ENCODE data around the gene TMEM175. TPM values are rescaled to one million over a fixed set of nuclear protein-coding genes. Genes with fewer than 3 reads are reported as not detected.
"Not testable (repeated sequence)": the region's sequence is repeated elsewhere in the genome, so short reads cannot be mapped to it uniquely, and the experiment has no call there.

TMEM175 gene
- polyA plus RNA-seq, 3 donors, result 22.3 to 26.6 (median 25.3) TPM

DNA sequence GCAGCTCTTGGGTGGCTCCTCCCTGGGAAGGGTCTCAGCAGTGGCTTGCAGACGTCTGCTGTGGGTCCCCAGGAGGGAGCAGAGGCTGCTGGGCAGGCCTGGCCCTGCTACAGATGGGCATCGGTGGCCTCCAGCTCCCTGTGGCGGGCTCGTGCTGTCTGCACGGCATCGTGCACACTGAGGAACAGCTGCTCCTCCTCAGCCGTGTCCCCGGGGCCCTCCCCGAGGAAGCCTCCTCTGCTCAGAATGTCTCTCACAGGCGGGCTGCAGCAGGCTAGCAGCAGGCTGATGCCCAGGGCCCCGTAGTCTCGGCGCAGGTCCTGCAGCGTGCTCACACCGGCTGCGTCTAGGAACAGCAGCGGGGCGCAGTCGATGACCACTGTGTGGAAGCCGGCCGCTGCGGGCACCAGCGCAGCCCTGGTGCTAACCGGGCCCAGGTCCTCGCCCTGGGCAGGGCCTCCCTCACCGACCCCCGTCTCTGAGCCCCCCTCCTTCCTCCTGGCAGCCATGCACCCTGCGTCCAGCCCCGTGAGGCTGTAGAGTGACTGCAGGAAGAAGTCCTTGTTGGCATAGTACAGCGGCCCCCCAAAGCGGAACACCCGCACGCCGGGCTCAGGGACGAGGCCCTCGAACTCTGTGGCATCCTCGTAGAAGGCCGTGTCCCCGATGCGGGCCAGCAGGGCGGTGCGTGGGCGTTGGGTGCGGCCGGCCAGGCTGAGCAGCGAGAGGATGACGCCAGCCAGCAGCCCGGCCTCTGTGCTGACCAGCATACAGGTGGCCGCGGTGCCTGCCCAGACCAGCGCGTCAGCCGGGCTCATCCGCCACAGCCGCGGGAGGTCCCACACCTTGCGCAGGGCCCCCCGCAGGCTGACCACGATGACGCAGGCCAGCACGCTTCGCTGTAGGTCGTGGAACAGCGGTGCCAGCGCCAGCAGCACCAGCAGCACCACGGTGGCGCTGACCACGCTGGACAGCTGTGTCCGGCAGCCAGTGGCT is 56.8 kb downstream of the TMEM175 start:
- DNase-seq, result no peak

DNA sequence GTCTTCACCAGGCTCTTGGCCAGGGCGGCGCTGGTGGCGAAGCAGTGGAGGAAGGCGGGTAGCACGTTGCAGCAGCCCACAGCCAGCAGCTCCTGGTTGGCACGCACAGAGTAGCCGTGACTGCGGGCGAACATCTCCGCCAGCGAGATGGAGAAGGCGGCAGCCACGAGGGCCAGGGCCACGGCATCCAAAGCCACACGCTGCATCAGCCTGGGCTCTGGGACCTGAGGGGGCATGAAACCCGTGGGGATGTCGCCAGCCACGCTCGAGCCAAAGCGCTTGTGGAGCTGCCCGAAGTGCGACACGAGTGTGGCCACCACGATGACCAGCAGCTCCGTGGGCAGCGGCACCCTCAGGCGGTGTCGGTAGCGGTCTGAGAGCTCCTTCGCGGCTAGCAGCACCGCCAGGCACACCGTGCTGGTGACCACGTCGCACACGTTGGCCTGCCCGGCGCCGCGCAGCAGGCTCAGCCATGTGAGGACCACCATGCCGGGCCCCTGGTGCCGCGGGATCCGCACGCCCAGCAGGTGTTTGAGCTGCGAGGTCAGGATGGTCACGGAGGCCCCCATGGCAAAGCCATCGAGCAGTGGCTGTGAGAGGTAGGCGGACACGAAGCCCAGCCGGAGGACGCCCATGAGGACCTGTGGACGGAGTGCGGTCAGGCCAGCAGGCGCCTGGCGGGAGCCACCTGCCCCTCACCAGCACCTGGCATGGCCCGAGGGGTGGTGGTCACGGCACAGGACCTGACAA is 57.6 kb downstream of the TMEM175 start:
- no peak for DNase-seq

DNA sequence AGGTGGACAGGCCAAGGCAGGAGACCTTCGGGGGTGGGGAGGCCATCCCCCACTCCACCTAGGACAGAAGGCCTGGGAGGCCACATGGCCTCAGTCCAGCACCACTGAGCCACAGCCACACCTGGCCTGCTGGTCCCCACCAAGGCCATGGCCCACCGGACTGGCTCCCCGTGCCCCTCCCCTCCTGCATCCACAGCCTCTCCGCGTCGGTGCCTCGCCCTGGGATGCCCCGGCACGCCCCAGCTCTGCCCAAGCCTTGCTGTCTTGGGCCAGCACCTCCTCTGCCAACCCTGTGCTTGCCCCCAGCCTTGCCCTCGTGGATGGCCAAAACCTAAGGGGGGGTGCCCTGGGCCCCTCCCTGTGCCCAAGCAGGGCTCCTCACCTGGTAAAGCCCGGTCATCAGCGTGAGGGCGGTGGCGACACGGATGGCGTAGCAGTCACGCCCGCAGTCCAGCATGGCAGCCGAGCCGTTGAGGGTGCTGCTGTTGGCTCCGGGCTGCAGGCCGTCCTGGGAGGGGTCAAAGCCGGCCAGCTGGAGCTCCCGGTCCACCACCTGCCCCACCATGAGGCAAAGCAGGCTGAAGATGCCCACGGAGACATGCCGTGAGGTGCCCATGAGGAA is 58.6 kb downstream of the TMEM175 start:
- DNase-seq, result no peak

DNA sequence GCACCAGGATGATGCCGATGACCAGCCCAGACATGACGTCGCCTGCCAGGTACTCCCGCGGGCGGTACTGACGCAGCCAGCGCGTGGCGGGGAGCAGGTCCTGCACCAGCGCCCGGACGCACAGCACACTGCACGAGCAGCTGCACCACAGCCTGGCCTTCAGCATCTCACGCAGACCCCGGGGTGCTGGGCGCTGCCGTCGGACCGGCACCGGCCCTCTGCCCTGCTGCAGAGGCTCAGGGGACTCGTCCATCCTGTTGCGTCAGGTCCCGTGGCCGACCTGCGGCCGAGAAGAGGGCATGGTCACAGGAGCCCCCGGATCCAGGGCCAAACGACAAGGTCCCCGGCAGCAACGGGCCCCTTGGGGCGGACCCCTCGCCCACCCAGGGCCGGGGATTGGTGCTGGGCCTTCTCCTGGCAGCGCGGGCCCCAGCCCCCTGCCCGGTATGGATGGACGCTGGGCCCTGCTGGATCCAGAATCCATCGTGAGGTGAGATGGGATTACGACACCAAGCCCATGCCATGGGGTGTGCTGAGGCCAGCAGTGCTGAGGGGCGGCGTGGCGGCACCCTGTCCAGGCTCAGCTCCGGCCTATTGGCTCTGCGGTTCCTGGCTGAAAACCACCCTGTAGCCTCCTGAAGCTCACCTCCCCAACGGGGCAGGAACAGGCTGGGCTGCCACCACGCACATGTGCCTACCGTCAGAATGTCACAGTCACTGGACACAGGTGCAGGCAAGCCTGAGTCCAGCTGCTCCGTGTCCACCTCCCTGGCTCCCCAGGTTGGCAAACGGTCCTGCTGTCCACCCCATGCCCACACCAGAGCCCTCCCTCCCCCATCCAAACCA is 59.4 kb downstream of the TMEM175 start:
- DNase-seq, result no peak

DNA sequence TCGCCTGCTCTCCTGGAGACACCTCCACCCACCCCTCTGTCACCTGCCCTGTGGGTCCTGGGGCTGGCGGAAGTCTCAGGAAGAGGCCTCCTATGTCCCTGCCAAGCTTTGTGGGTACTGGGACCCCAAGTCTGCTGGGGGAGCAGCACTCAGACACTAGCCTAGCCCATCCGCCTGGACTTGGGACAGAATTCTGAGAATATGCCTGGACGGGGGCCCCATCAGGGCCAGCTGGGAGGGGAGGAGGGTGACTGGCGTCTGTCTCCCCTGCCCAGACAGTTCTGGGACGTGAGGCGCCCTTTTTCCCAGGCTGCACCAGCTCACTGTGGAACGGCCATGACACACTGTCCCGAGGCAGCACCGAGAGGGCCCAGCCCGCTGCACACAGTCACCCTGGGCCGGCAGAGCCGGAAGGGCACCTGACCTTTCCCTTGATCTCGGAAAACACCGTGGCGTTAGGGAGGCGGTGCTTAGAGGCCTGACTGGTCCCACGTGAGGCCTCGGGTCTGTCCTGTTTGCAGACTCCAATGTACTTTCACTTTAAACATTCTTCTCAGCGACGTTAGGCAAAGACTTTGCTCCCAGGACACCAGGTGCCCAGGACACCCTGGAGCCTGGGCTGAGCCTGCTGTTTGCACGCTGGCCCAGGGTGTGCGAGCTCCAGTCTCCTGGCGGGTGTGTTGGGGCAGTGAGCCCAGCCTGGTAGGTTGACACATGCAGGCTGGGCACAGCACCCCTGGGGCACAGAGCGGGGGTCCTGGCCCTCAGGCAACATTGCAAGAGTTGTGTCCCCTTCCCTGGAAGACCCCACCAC is 60.2 kb downstream of the TMEM175 start:
- no peak for DNase-seq

DNA sequence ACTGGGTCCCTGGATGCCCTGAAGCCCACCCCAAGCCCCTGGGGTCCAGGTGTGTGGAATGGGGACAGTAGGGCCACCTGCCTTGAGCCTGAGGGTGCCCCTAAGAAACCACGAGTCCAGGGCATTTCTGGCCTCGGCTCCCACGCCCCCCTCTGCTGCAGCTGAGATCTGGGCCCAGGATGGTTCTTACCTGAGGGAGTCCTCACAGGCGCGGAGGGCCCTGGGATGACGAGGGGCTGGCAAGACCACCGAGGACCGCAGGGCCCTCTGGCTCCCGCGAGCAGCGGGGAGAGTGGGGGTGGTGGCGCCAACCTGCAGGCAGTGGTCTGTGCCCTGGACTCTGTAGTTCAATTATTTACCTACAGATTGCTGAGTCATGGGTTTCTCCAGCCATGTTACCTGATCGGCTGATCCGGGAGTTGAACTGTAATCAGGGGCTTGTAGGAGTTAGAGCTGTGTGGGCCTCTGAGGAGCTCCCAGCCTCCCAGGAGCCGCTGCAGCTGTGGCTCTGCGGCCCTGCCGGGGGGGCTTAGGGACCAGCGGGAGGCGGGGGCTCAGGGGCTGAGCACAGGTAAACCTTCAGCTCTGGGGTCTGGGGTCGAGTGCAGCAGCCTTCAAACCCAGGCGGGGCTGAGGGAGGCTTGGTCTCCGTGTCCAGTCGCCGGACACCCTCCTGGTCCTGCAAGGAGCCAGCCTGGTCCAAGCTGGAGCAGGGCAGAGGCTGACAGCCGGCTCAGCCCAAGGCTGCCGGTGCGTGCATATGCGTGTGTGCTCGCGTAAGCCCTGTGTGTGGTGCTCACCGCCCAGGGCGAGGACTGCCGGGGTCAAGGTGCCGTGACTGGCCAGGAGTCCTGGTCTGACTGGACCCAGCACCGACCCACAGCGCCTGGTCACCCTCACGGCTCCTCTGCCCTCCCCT is 61.1 kb downstream of the TMEM175 start, which contains the start of gene SLC26A1:
Gene SLC26A1, minus strand, starts transcription at position 294 of the 919 bp plus-strand sequence. CDS start 1,701 bp downstream, outside the sequence.
- no peak for DNase-seq

DNA sequence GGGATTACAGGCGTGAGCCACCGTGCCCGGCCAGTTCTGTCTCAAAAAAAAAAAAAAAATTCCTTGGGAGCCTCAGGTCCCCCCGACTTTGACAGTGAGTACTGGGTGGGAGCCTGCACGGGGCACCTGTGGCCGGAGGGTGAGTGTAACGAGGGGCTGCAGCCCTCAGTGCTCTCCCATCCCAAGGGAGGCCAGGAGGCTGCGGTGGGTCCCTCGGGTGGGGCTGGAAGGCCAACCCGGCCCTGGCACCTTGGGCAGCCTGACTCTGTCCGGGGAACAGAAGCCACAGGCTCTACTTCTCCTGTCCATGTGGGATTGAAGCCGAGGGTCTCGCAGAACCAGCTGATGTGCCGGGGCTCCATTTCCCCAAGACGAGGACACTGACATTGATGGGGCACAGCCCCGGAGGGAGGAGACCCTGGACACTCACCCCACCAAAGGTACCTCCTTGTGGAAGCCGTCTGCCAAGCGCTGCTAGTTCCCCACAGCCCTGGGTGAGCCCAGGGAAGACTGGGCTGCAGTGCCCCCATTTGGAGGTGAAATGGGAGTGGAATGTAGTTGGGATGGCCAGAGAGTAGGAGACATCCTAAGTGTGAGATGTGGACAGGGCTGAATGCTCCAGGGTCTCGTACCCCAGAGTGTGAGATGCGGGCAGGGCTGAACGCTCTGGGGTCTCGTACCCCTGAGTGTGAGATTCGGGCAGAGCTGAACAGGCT is 63.2 kb downstream of the TMEM175 start:
- DNase-seq, result no peak

DNA sequence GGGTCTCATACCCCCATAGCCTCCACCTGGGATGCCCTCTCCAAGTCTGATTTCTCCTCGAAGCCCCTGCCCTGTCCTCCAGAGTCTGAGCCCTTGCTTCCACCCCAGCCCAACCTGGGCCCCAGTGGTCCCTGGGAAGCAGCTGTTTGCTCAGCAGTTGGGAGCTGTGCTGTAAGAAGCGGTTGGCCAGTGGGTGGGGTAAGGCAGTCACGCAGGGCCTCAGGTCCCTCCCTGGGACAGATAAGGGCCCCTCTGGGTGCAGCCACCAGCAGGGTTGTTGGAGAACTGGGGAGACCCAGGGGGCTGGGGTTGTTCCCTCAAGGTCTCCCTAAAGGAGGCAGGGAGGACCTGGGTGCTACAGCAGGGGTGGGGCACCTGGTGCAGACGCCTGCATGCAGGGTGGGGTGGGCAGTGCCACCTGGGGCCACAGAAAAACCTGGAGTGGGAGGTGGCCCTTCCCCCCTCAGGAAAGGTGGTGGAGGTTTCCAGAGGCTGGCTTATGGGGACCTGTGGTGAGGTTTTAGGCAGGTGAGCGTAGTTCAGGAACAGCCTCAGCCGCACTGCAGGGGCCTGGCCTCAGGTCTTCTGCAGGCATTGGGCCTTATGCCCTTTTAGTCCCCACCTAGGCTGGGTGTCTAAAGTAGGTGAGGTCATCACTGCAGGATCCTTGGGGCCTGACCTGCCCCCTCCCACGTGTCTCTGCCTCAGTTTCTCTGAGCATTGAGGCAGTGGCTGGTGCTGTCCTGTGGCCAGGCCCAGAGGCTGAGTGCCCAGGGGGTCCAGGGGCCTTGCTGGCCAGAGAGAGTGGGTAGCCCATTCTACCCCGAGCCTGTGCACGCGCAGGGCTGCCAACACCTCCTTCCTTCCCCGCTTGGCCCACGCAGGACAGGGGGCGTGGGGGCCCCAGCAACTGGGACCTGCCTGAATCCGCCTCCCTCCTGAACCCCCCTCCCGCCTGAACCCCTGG is 64.1 kb downstream of the TMEM175 start:
- DNase-seq, result no peak

DNA sequence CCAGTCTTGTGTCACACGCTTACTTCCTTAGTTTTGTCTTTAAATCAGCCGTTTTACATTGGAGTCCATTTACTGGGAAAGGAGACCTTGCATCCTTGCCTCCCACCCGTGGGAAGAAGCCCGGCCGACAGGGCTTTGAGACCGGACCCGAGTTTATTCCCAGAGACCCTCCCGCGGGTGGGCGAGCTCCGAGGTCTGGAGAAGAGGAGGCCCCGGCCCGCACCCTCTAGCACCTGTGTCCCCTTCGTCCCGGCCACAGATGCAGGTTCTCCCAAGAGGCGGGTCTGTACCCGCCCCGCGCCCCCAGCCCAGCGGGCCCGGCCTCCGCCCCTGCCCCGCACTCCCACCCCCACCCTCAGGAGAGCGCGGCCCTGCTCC is 64.7 kb downstream of the TMEM175 start:
- DNase-seq, result no peak

DNA sequence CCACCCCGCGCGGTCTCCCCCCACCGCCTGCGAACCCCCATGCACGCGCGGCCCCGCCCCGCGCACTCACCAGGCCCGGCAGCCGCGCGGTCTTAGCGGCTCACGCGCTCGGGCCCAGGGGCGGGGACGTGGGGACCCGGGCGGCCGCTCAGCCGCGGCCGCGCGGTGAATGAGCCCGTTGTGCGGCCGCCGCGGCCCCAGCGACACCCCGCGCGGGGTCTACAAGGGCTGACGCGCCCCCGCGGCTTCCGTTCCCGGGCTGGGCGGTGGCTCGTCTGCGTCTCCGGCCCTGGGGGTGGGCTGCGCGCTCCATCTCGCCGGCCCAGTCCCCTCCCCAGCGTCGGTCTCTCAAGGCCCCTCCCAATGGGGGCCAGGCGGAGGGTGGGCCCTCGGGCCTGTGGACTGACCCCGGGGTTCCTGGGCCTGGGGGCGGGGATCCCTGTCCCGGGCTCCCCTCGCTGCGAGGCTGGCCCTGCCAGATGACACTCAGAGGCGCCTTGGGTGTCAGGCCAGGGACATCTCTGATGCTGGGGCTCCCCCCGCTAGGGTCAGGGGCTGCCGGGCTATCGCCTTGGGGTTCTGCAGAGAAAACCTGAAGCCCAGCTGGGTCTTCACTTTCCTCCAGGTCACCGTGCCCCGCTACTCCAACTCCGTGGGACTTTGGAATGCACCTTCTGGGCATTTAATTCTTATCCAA is 65.3 kb downstream of the TMEM175 start:
- DNase-seq, result no peak

DNA sequence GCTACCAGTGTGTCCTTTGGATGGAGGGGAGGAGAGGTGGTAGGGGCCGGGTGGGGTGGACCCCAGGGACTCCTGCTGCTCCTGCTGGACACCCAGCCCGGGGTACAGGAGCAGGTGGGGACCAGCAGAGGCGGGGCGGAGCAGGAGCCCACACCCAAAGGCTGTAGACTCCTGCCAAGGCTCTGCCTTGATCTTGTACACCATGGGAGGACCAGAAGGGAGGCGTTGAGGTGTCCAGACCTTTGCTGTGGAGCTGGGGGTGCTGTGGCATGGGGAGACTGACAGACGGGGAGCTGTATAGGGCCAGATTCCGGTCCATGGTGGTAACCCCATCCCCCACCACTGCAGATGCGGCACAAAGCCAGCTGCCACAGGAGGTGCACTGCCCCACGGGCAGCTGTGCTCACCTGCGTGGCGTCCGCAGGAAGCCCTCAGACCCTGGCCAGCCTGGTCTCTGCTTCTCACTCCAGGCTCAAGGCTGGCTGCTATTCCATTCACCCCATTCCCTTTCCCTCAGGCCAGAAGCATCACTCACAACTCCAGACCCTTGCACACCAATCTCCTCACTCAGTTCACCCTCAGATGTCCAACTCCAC is 65.9 kb downstream of the TMEM175 start:
- DNase-seq, result no peak

DNA sequence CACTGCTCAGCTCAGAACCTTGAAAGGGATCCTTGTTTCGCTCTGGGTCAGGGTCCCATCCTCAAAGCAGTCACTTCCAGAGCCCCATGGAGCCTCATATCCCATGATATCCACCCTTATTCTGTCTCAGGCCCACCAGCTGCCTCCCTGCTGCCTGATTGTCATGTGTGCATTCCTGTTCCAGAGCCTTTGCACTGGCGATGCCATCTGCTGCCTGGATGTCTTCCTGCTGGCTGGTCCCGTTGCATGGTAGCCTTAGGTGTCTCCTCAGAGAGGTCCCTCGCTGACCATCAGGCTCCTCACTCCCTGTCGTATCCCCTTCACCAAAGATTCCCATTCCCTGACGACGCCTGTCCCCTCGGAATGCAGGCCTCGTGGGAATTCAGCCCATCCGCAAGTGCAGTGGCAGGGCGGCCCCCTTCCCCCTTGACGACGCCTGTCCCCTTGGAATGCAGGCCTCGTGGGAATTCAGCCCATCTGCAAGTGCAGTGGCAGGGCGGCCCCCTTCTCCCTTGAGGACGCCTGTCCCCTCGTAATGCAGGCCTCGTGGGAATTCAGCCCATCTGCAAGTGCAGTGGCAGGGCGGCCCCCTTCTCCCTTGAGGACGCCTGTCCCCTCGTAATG is 67.1 kb downstream of the TMEM175 start:
- not testable (repeated sequence) for DNase-seq

DNA sequence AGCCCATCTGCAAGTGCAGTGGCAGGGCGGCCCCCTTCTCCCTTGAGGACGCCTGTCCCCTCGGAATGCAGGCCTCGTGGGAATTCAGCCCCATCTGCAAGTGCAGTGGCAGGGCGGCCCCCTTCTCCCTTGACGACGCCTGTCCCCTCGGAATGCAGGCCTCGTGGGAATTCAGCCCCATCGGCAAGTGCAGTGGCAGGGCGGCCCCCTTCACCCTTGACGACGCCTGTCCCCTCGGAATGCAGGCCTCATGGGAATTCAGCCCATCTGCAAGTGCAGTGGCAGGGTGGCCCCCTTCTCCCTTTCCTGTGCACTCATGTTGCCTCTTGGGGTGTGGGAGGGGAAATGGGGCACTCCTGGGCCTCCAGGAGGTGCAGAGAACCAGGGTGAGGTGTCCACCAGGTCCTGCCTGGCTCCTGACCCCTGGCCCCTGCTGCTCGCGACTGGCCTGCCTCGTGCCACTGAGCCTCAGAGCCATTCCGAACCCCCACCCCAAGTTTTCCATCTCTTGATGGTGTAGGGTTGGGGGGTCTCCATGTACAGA is 67.7 kb downstream of the TMEM175 start:
- no peak for DNase-seq

DNA sequence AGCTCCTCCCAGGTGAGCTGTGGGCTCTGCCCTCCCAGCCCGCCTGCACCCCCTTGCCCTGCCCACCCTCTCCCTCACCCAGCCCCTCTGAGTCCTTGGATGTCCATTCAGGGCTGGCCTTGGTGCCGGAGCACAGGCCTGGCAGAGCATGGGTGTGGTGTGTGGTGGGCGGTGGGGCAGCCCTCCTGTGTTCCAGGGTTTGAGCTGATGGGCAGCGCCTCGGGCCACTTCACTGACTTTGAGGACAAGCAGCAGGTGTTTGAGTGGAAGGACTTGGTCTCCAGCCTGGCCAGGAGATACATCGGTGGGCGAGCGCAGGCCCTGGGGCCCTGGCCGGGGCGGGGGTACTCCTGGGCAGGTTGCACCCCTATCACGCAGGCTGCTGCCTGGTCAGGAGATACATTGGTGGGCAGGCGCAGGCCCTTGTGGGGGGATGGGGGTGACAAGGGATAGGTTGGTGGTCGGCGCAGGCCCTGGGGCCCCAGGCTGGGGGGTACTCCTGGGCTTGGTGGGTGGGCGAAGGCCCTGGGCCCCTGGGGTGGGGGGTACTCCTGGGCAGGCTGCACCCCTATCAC is 68.5 kb downstream of the TMEM175 start:
- no peak for DNase-seq

DNA sequence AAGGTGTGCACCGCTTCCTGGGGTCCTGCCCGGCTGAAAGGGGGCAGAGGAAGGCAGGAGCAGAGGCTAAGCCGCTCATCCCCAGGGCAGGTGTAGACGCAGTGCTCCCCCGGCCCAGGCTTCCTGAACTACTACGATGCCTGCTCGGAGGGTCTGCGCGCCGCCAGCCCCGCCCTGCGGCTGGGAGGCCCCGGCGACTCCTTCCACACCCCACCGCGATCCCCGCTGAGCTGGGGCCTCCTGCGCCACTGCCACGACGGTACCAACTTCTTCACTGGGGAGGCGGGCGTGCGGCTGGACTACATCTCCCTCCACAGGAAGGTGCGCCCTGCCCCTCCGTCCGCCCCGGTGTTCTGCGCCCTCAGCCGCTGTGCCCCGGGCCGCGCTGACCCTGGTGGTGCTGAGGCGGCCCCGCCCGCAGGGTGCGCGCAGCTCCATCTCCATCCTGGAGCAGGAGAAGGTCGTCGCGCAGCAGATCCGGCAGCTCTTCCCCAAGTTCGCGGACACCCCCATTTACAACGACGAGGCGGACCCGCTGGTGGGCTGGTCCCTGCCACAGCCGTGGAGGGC is 69.4 kb downstream of the TMEM175 start:
- DNase-seq, result no peak
